ENCODE data around the gene KIRREL3.

KIRREL3 gene

GRCh38 chr11:126823274-126823673 lies 177.3 kb downstream of the KIRREL3 start:
- no peak overlapping the region for H3K4me3 ChIP-seq (ENCODE audit: low read depth, low read length)
- TF ChIP-seq CTCF (IDR thresholded peaks at IDR 0.05; ENCODE audit: low read depth, low read length) = no peak

GRCh38 chr11:126821827-126822226 lies 178.7 kb downstream of the KIRREL3 start:
- no peak for TF ChIP-seq CTCF (IDR thresholded peaks at IDR 0.05; ENCODE audit: low read depth, low read length)
- H3K4me3 ChIP-seq (ENCODE audit: low read depth, low read length) = no peak overlapping the region

GRCh38 chr11:126819194-126819593 lies 181.4 kb downstream of the KIRREL3 start:
- no peak overlapping the region for H3K4me3 ChIP-seq (ENCODE audit: low read depth, low read length)
- no peak for TF ChIP-seq CTCF (IDR thresholded peaks at IDR 0.05; ENCODE audit: low read depth, low read length)

GRCh38 chr11:126817523-126818450 lies 182.8 kb downstream of the KIRREL3 start:
- no peak for TF ChIP-seq CTCF (IDR thresholded peaks at IDR 0.05; ENCODE audit: low read depth, low read length)
- no peak overlapping the region for H3K4me3 ChIP-seq (ENCODE audit: low read depth, low read length)

- no peak overlapping the region for H3K4me3 ChIP-seq (ENCODE audit: low read depth, low read length)
- no peak for TF ChIP-seq CTCF (IDR thresholded peaks at IDR 0.05; ENCODE audit: low read depth, low read length)
These were observed 183.5 kb downstream of the KIRREL3 start for GRCh38 chr11:126817096-126817495.

GRCh38 chr11:126816645-126817044 lies 183.9 kb downstream of the KIRREL3 start:
- H3K4me3 ChIP-seq (ENCODE audit: low read depth, low read length) = no peak overlapping the region
- no peak for TF ChIP-seq CTCF (IDR thresholded peaks at IDR 0.05; ENCODE audit: low read depth, low read length)

- H3K4me3 ChIP-seq (ENCODE audit: low read depth, low read length) = no peak overlapping the region
- TF ChIP-seq CTCF (IDR thresholded peaks at IDR 0.05; ENCODE audit: low read depth, low read length) = no peak
These were observed 185.5 kb downstream of the KIRREL3 start for GRCh38 chr11:126815111-126815510.

Measured in WI38 (cell line).